Coronary artery (tissue), 2 donors: Measurements from ENCODE around the gene GPR183.
A peak's percentile ranks its signal among the peaks of the same experiment; 100 is the strongest.

Experiments used
- DNase-seq: peaks from one replicate; pipeline ENCODE4 v3.0.0-alpha.2; 2017; ENCODE audit warnings: low spot score
- H3K27ac ChIP-seq, 2 donors: fragments of 200-600 bp; sonication (generic); one replicate each; pipeline ENCODE4 v1.5.1; 2016 to 2019
- H3K4me3 ChIP-seq: fragments of 200-600 bp; sonication (generic); 2 replicates; pipeline ENCODE4 v1.5.1; 2016; ENCODE audit warnings: mild to moderate bottlenecking, moderate library complexity
- CTCF ChIP-seq: fragments of 200-600 bp; sonication (generic); IDR thresholded peaks from one replicate; pipeline ENCODE4 v1.5.1; 2019; ENCODE audit warnings: antibody characterized with exemption

The GPR183 gene

DNA sequence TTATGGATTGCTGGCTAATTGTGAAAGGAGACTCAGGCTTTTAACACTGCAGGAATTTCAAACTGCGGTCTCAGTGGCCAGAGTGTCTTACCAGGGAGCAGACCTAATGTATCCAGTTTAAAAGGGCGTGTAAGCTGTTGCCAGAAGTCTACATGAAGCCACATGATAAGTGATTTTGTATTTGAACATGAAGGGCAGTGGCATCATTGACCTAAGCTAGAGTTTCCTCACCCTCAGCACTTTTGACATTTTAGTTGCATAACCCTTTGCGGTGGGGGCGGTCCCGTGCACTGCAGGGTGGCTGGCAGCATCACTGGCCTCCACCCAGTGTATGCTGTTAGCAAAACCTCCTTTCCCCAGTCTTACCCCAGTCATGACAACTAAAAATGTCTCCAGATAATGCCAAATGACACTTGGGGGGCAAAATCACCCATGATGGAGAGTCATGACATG is 25.4 kb downstream of the GPR183 start:
- no peak for TF ChIP-seq CTCF
- Histone ChIP-seq H3K27ac (peak overlapping the region in 1 of 2 donors; percentile 79), H3K4me3 (peak overlapping the region; percentile 6)
- no peak for DNase-seq

DNA sequence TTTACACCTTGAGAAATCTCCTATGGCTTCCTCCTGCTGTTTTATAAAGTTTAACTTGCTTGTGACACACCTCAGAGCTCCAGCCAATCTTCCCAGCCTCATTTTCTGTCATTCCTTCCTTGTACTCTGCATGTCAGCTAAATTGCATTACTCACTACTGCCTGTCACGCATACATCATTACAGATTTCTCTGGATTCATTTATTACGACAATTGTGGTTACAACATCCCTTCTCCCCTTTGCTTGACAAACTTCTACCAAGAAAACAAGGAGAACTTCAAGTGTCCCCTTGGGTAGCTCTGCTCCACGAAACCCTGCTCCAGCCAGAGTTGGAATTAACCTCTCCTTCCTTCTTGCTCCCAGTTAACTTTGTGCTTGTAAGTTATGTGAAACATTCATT is 27.0 kb downstream of the GPR183 start:
- no peak for DNase-seq
- Histone ChIP-seq H3K4me3 (no peak overlapping the region), H3K27ac (peak overlapping the region in 1 of 2 donors; percentile 63)
- TF ChIP-seq CTCF, result no peak

GRCh38 chr13:99279637-99280036 is 27.6 kb downstream of the GPR183 start:
- H3K27ac ChIP-seq, result peak overlapping the region in 1 of 2 donors; percentile 63
- no peak overlapping the region for H3K4me3 ChIP-seq
- no peak for TF ChIP-seq CTCF
- no peak for DNase-seq

GRCh38 chr13:99278843-99279242 is 28.4 kb downstream of the GPR183 start:
- TF ChIP-seq CTCF, result no peak
- Histone ChIP-seq H3K27ac (no peak overlapping the region), H3K4me3 (no peak overlapping the region)
- DNase-seq, result no peak

- no peak overlapping the region for H3K27ac ChIP-seq
- no peak for TF ChIP-seq CTCF
- no peak for DNase-seq
- H3K4me3 ChIP-seq, result no peak overlapping the region
These were observed 29.0 kb downstream of the GPR183 start for GRCh38 chr13:99278200-99278599.

- H3K4me3 ChIP-seq, result no peak overlapping the region
- H3K27ac ChIP-seq, result no peak overlapping the region
- no peak for DNase-seq
- no peak for TF ChIP-seq CTCF
These were observed 29.6 kb downstream of the GPR183 start for GRCh38 chr13:99277629-99278028.

DNA sequence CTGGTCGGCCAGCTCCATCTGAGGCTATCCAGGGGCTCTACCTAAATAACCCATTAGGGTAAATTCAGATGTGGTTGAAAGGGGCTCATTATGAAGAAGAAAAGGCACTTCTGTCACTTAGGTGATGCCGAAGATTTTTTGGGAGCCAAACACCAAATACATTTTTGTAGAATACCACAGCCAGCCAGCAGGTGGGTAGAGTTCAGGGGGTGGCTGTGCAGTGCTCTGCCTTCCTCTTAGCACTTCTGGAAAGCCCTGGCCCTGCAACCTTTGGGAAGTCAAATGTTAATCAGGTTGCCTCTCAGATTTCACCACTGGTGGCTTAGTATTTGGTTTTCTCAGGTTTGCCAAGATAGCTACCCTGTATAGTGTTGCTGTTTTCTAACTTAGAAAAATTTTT is 30.5 kb downstream of the GPR183 start:
- Histone ChIP-seq H3K27ac (no peak overlapping the region), H3K4me3 (no peak overlapping the region)
- no peak for TF ChIP-seq CTCF
- no peak for DNase-seq
